ENCODE results near the gene DUSP16. TPM values are rescaled to one million over a fixed set of nuclear protein-coding genes. Genes with fewer than 3 reads are reported as not detected.
"Not testable (repeated sequence)": the region's sequence is repeated elsewhere in the genome, so short reads cannot be mapped to it uniquely, and the experiment has no call there.

The DUSP16 gene
- total RNA-seq = 15.1 and 19.0 TPM in 2 replicates

DNA sequence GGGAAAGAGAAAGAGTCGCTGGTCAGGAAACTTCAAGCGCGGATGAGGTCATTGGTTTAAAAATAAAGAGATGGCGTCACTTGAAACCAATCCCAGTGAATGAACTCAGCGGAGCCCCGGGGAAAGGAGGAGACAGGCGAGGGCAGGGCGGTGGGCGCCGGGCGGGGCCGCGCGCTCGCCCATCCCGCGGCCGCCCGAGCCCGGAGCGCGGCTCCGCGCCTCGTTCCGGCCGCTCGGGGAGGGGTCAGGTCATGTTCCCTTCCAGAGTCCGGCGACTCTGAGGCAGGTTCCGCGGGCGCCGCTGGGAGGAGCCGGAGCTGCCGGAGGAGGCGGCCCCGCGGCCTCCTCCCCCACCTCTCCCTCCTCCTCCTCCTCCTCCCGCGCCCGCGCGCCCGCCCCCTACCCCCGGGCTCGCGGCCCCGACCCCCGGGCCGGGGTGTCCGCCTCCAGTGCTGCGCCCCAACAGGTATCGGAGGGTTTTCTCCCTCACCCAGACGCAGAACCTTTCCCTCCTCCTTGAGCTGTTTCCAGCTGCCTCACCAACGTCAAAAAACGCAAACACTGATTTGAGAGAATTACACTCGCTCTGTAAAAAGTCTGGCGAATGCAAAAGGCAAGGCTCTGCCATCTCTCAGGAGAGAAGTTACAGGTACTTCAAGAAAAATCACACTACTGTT lies at the start of gene DUSP16:
DUSP16 (minus strand) TSS at position 279 of the 677 bp plus-strand sequence. CDS start 41,765 bp downstream, outside the sequence.
- peak; percentile 79 for DNase-seq (ENCODE audit: extremely low read depth, low read depth, low spot score)

DNA sequence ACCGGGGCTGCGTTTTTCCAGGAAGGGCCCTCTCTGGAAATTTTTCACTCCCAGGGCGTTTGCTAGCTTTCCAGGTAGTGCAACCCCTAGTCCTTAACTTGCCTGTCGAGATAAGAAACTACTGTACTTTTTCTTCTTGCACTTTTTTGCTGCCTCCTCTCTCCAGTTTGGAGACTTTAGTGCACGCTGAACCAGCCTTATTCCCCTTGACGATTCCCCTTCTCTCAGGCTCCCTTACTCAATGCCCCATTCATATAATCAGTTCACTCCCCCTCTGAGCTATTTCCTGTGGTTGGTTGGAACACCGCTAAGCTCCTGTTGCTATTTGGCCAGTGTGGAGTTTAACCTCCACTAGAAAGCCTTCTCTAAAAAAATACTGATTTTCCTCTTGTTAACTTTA lies 49.7 kb upstream of the DUSP16 start:
- no peak for DNase-seq (ENCODE audit: extremely low read depth, low read depth, low spot score)

DNA sequence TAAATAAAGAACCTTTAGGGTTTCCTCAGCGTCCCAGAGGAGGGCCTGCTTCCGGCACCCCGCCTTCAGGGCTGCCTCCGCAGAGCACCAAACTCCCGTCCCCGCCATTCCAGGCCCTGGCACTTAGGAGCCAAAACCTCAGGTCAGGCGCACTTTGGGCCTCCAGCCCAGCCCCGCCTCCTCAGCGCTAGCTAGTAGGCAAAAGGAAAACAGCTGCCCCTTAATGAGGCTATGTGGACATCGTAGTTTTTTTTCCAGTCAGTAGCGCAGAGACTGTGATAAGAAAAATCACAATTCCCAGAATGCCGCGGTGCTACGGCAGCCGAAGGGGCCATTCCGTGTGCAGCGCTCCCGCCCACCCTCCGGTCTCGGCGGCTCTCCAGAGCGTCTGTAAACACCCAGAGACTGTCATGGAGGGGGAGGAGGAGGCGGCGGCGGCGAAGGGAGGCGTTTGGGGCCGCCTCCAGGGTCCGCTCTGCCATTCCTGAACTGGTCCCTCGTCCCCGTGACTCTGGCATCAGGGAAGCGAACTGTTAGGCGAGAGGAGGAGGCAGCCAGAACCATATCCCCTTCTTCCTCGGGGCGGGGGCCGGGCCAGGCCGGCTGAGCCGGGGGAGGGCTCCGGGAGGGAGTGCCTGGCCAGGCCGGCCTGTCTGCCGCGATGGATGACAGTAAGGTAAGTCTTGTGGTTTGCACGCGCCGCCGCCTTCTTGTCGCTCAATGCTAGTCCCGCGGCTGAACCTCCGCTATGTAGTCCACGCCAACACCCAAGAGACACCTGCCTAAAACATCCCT lies 49.0 kb upstream of the DUSP16 start, which contains the start of gene CREBL2:
CREBL2 (plus strand) TSS at position 365 of the 795 bp plus-strand sequence; CDS start at position 662, 297 bp downstream.
- peak; percentile 88 for DNase-seq (ENCODE audit: extremely low read depth, low read depth, low spot score)

- no peak for DNase-seq (ENCODE audit: extremely low read depth, low read depth, low spot score)
Observed at GRCh38 chr12:12610711-12611110, 48.0 kb upstream of the DUSP16 start.

- DNase-seq (ENCODE audit: extremely low read depth, low read depth, low spot score) = no peak
Observed at GRCh38 chr12:12609692-12610091, 47.0 kb upstream of the DUSP16 start.

GRCh38 chr12:12608557-12608957 lies 45.9 kb upstream of the DUSP16 start:
- DNase-seq (ENCODE audit: extremely low read depth, low read depth, low spot score) = no peak

DNA sequence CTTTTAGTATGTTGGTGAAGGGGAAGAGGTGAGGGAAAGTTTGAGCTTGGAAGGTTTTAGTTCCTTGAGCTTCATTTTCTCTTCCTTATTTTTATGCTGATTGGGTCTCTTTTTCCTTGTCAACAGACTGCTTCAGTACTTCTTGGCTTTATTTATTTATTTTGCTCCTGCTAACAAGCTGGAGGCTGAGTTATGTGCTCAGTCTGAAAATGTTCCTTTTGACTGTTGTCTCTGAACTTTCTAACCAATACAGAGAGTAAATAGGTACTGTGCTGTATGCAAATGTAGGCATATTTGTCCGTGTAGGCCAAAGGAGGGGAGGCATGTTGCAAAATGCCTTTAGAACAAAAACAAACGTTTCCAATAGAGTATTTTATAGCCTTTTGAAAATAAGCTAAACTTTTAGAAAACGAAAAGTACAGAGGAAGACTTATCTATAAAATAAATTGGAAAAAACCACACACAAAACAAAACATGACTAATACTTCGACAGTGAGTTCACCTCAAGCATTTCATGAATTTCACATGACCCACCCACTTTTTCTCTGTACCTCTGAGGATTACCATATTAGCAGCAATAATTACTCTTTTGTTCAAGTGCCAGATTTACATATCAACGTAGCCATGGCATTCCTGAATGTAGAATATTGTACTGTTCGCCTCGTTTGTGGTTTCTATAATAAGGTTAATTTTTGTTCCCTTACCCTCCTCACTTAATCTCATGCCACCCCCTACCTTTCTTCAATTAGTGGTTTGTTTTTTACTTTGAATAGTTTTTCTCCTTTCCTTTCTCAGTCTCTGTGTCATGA lies 44.3 kb upstream of the DUSP16 start:
- no peak for DNase-seq (ENCODE audit: extremely low read depth, low read depth, low spot score)

GRCh38 chr12:12604740-12605139 lies 42.1 kb upstream of the DUSP16 start:
- no peak for DNase-seq (ENCODE audit: extremely low read depth, low read depth, low spot score)

GRCh38 chr12:12600659-12601058 lies 38.0 kb upstream of the DUSP16 start:
- no peak for DNase-seq (ENCODE audit: extremely low read depth, low read depth, low spot score)

- no peak for DNase-seq (ENCODE audit: extremely low read depth, low read depth, low spot score)
Observed at GRCh38 chr12:12599750-12600643, 37.3 kb upstream of the DUSP16 start.

DNA sequence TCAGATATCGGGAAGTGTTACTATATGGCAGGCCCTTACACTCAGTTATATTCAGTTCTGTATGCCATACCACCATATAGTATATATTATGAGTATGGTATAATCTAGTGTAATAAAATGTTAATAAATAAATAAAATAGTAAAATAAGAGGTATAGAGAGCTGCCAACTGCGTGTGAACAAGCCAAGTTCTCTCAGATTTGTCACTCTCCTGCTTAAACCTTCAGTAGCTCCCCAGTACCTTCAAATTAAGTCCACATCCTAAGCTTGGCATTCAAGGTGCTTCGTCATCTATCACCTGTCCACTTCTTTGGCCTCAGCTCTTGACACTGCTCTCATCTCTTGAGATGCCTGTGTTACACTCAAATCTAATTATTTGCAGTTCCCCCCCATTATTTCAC lies 36.2 kb upstream of the DUSP16 start:
- no peak for DNase-seq (ENCODE audit: extremely low read depth, low read depth, low spot score)

GRCh38 chr12:12596598-12596997 lies 33.9 kb upstream of the DUSP16 start:
- DNase-seq (ENCODE audit: extremely low read depth, low read depth, low spot score) = not testable (repeated sequence)

DNA sequence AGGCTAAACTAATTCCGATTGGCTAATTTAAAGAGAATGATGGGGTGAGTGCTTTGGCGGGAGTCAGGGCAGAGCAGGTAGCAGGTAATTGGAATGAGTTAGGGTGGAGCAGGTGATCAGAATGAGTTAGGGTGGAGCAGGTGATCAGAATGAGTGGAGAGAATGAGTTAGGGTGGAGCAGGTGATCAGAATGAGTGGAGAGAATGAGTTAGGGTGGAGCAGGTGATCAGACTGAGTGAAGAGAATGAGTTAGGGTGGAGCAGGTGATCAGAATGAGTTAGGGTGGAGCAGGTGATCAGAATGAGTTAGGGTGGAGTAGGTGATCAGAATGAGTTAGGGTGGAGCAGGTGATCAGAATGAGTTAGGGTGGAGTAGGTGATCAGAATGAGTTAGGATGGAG lies 33.3 kb upstream of the DUSP16 start:
- DNase-seq (ENCODE audit: extremely low read depth, low read depth, low spot score) = not testable (repeated sequence)

DNA sequence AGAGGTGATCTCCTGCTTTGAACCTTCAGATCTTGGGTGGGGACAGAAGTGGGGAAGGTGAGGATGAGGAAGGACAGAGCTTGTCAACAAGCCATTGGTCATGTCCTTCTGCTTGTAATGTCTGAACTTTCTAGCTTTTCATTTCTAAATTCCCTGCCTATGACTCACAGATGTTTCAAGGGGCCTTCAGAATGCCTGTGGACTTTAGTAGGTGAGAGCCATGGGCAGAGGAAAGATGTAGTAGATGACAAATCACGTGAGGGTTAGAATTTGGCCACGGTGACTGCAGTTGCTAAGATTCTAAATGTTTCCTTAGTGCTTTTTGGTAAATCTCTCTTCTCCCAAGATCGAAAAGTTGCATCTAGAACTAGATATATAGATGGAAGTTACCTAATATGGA lies 30.3 kb upstream of the DUSP16 start:
- DNase-seq (ENCODE audit: extremely low read depth, low read depth, low spot score) = no peak

DNA sequence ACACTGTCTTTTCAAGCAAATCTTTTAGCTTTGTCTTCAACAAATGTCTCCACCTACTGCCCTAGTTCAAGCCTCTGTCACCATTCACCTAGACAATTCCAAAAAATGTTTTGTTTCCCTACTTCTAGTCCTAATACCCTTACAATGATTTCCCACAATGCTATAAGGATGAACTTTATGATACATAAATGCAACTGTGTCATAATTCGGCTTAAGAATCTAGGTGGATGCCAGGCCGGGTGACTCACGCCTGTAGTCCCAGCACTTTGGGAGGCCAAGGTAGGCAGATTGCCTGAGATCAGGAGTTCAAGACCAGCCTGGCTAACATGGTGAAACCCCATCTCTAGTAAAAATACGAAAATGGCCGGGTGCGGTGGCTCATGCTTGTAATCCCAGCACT lies 28.3 kb upstream of the DUSP16 start:
- DNase-seq (ENCODE audit: extremely low read depth, low read depth, low spot score) = no peak

DNA sequence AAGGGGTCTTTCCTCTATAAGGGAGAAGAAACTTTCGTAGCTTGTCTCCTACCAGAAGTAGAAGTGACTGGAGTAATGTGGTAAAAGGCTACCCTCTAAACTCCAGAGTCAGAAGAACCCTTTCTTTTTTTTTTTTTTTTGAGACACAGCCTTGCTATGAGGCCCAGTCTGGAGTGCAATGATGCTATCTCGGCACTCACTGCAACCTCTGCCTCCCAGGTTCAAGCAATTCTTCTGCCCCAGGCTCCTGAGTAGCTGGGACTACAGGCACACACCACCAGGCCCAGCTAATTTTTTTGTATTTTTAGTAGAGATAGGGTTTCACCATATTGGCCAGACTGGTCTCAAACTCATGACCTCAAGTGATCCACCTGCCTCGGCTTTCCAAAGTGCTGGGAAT lies 25.8 kb upstream of the DUSP16 start:
- not testable (repeated sequence) for DNase-seq (ENCODE audit: extremely low read depth, low read depth, low spot score)

DNA sequence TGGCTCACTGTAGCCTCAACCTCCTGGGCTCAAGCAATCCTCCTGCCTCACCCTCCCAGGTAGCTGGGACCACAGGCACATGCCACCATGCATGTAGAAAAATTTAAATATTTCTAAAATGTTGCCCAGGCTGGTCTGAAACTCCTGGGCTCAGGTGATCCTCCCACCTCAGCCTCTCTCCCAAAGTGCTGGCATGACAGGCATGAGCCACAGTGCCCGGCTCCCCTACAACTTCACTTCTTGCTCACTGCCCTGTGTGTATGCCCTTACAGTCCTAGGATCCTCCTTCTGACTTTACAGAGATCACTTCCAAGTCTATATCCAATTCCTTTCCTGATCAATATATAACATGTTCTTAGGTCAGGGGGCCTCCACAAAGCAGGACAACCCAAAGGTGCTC lies 25.2 kb upstream of the DUSP16 start:
- DNase-seq (ENCODE audit: extremely low read depth, low read depth, low spot score) = no peak

DNA sequence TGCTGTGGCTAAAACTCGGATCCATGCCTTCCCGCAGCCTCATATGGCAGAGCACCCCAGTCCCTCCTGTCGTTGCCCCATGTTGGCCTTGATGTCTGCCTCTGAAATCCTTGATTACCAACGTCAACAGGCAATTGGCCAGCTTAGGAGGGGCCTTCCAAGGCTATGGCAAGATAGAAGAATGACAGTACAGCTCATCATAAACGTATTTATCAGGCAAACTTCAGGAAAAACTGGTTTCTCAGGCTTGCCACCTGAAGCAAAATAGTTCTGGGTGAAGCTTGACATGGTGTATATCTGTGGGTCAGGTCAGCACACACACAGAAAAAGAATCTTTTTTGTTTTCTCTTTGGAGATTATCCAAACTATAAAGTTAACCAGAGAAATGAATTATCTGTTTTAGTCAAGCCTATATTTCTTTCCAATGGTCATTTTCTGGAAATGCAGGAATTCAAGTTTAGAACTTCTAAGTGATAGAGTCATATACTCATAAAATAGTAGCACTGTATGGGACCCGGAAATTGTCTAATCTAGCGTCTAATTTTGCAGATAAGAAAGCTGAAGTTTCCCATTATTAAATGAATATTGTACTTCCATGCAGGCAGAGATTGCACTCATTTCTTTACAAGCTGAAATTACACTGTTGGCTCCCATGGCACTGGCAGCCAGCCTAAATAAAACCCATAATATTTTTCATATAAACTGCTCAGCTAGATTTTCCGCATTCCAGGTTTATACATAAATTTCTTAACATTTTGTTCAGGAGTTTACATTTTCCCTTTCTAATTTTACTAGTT lies 24.4 kb upstream of the DUSP16 start:
- no peak for DNase-seq (ENCODE audit: extremely low read depth, low read depth, low spot score)

DNA sequence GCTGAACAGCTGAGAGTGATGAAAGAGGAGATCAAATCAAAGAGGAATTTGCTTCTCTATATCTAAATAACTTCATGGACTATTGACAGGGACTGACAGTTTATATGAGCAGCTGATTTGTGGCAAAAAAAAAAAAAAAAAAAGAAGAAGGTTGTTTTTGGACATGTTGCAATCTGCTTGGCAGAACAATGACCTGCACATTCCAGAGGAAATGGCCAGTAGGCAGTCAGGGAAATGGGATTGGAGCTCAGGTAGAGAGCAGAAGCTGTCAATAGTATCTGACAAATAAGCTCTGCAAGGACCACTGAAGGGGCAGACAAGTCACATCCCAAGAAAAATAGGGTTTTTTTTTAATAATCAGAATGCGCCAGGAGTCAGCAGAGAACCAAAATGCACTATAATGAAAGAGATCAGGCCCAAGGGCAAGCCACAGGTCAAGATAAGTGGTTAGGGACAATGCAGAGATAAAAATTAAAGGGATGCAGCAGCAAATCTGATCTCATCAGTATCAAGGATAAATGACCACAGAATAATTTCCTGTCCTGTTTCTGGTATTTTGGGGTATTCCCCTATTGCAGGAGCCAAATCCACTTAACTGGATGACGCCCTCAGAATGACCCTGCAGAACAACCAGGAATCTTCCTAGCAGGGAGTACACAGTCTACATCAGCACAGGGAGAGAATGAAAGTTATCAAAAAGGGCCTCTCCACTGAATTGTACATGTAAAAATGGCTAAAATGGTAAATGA lies 22.6 kb upstream of the DUSP16 start:
- DNase-seq (ENCODE audit: extremely low read depth, low read depth, low spot score) = no peak

Measured in glomerular endothelial cell (primary cell).